Stimulated activated CD4-positive, alpha-beta T cell treated with anti-CD3 and anti-CD28 coated beads, Interleukin-1b, Interleukin-23, amount 100 ng/mL, for 24 hours (primary cell): ENCODE results near the gene PNMA8B.

Source experiments
- DNase-seq, 4 experiments: peaks; one replicate each; pipeline ENCODE4 v3.0.0-alpha.2; 2020; ENCODE audit warnings: low read depth in 4 of 4, low spot score in 1 of 4

PNMA8B gene

DNA sequence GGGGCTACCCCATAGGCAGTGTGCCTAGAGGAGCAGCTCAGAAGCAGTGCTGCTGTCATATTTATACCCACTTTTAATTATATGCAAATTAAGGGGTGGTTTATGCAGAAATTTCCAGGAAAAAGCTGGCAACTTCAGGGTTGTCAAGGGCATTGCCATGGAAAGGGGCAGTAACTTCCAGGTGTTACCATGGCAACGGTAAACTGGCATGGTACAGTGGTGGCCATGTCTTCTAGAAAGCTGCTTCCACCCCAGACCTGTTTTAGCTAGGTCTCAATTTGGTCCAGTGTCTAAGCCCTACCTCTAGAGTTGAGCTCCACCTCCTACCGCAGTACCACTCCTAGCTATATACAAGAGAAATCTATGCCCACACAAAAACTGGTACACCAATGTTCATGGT, 35.6 kb downstream of the PNMA8B start:
- DNase-seq: no peak

DNA sequence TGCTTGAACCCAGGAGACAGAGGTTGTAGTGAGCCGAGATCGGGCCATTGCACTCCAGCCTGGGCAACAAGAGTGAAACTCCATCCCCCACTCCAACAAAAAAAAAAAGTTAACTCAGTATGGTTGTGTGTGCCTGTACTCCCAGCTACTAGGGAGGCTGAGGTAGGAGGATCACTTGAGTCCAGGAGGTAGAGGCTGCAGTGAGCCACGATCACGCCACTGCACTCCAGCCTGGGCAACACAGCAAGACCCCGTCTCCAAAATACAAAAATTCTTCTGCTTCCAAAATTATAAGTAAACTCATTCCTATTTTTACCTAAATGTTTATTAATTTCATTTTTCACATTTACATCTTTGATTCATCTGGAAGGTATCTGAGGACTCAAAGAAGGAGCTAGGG, 38.7 kb downstream of the PNMA8B start:
- DNase-seq: no peak

DNA sequence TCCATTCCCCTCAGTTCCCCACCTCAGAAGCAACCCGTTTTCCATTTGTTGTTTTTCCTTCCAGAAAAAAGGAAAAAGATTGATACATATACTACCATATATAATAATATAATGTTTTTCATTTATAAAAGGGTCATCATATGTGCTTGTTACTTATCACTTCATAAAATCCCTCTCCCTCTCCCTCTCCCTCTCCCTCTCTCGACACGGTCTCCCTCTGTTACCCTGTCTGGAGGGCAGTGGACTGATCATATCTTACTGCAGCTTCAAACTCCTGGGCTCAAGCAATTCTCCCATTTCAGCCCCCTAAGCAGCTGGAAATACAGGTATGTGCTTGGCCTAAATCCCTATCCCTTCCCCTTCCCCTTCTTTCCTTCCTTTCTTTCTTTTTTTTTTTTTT, 41.4 kb downstream of the PNMA8B start:
- DNase-seq: no peak

DNA sequence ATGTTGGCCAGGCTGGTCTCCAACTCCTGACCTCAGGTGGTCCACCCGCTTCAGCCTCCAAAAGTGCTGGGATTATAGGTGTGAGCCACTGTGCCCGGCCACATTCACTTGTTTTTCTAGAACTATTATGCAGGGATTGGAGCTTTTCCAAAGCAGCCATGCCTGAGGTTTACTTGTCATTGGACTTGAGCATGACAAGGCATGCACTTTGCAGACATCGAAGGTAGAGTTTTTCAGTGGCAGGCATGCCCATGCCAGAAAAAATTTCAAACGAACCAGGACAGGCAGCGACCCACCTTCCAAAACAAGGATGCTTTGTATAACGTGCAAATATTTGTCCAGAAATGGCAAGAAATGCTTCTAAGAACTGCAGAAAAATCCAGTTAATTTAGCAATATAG, 42.0 kb downstream of the PNMA8B start:
- no peak for DNase-seq

DNA sequence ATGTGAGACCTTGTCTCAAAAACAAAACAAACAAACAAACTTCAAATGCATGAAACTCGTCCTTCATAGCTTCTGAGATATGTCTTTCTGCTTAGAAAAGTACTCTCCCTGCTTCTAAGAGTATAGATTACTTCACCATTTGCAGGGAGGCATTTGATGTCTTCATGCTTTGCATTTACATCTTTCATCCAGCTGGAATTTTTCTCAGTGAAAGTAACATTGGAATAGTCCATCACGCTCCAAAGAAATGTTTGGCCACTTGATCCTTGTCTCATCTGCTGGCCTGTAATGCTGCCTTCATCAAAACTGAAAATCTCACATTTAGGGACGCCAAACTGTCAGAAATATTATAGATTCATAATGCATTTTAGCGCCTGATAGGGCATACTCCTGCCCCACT, 43.5 kb downstream of the PNMA8B start:
- DNase-seq: no peak

DNA sequence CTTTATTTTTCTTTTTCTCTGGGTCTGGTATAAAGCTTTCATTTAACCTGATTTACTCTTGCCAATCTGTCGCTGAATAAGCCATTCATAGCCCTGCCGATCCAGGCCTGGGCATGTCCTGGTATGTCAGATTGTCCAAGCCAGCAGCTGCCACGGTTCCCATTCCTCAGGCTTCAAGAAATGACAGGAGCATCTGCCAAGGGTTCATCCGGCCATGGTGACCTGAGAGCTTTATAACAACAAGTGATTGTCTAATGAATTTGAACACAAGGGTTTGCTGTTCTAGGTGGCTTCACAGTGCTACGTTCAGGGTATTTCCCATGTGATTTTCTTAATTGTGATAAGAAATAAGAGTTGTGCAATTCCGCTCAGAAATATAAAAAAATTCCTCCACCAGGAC, 44.3 kb downstream of the PNMA8B start:
- DNase-seq: no peak

DNA sequence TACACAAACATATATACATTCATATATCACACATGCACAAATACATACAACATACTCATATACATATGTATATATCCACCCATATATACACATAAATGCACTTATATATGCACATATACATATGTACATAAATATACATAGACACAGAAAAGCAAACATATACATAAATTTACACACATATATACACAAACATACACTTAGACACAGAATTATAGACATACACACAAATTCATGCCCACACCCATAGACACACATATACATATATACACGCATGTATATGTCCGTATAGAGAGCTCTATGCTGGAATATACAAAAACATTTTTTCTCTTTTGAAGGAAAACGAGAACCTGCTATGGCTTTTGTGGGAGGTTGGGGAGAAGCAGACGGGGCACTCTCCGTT, 44.9 kb downstream of the PNMA8B start:
- no peak for DNase-seq

DNA sequence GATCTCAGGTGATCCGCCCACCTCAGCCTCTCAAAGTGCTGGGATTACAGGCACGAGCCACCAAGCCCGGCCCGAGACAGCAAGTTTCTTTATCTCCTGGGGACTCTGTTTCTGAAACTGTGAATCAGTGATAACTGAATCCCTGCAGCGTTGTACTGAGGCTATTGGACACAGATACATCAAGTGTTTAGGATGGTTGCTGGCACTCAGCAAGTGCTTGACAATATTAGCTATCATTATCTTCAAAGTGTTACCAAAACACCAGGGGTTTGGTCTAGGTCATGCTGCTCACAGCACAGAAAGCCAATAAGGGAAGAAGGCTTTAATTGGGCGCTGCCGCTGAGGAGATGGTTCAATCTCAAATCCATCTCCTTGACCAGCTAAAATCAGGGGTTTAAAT, 46.4 kb downstream of the PNMA8B start:
- DNase-seq: no peak

DNA sequence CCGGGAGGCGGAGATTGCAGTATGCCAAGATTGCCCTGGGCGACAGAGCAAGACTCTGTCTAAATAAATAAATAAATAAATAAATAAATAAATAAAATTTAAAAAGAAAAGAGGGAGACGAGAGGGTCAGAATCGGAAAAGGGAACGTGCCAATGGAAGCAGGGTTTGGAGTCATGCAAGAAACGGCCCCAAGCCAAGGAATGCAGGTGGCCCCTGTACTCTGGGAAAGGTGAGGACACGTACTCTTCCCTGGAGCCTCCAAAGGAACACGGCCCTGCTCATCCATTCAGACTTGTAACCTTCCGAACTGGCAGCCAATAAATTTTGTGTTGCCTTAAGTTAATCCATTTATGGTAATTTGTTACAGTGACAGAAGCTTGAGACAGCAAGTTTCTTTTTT, 47.1 kb downstream of the PNMA8B start:
- DNase-seq: no peak

DNA sequence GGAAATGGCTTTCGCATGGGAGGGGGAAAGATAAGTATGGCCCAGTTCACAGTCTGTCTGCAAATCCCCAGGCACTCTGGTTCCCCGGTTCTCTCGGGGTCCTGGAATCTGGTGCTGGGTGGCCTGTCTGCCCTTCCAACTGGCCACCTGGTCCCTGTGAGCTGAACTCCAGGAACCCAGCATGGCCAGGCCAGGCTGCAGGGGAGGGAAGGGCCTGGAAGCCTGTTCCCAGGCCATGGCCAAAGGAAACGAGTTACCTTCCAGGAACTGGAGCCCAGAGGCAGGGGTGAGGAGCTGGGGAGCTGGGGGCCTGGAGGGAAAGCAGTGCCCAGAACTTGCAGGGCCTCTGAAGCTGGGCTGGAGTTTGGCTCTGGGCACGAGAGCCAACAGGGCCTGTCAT, 47.8 kb downstream of the PNMA8B start:
- no peak for DNase-seq

DNA sequence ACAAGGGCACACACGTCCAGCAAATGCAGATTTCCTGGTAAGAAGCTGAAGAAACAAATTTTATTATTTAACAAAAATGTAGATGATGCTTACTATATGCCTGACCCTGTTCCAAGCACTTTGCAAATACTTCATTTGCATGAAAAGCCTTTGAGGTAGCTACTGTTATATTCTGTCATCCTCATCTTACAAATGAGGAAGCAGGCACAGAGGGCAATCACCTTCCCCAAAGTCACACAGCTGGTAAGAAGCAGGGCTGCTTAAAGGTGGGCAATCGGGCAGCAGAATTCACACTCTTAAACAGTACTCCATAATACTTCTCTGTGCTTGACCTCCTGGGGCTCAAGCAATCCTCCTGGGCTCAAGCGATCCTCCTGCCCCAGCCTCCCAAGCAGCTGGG, 48.7 kb downstream of the PNMA8B start:
- DNase-seq: no peak

DNA sequence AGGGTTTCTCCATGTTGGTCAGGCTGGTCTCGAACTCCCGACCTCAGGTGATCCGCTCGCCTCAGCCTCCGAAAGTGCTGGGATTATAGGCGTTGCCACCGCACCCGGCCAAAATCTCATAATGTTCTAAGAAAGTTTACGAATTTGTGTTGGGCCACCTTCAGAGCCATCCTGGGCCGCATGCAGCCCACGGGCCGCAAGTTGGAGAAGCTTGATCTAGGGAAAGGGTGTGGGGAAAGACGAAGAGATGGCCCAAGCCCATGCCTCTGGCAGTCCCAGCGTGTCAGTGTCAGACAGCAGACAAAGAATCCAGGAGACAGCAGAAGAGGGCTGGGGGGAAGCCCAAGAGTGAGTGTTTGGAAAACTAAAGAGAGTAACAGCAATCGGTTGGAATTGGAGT, 49.6 kb downstream of the PNMA8B start:
- no peak for DNase-seq

DNA sequence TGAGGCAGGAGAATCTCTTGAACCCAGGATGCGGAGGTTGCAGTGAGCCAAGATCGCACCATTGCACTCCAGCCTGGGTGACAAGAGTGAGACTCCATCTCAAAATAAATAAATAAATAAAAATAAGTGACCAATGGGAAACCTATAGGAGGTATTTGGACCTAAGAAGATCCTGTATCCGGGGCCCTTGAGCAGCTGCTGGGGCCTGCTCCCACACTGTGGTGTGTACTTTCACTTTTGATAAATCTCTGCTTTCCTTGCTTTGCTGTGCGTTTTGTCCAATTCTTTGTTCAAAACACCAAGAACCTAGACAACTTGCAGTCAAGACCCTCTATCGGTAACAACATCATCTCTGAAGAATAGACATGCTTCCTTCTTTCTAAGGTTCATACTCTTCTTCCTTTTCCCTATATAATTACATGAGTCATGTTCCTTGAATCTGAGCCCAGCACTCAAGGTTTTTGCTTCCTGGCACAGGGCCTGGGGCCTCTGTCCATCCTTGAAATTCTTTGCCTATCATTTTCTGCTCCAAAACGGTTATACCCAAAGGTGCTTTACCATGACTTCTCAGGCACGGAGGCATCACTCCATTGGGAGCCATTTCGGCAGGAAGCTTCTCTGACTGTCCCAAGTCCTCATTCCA, 52.7 kb downstream of the PNMA8B start:
- DNase-seq: no peak

DNA sequence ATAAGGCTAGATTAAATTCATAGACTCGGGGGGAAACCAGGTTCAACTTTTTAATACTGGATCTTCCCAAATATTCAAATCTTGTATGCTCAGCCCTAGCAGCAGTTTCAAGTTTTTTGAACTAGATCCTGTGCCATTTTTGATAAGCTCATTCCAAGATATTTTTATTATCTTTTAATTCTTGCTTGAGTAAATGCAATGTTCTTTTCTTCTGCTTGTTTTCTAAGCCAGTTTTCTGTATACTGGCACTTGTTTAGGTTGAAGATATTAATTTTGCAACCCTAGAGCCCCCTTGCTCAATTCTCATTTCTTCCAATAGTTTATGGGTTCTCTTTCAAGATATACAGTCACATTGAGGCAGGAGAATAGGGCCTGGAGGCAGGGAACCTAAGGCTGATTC, 53.8 kb downstream of the PNMA8B start:
- no peak for DNase-seq
